ENCODE data around the gene RTKN2.

Gene RTKN2

DNA sequence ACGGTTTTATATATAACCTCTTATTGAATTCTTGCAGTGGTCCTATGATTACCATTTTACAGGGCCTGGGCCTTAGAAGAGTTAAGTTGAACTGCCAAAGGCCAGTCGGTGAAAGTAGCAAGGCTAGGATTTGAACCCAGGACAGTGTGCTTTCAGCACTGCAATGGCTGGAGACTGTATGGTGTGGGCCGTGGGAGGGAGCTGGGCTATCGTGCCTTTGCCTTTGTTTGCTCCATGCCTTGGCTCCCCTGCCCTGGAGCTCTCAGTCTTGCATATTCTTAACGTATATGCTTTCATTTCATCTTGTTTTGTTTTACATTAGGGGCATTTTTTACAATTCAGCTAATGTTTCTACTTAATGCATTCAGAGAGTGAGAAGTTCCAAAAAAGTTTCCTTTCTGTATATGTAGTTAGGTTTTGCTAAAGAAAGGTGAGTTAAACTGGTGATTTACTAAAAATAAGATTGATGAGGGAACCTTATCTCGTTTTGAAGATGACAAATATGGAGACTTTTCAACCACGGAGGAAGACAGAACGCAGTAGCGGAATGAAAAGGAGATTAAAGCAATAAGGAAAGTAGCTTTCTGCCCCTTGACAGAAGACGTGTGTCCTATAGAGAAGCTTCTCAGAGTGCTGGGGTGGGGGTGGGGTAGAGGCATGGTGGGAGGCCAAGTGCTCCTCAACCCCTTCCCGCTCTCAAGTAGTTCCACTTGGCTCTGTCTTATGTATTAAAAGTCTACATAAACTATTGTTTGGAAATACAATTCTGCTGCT, 82.5 kb downstream of the RTKN2 start:
- no peak for TF ChIP-seq CTCF (IDR thresholded peaks at IDR 0.05; ENCODE audit: low read depth, low read length, missing control alignments)
- no peak overlapping the region for H3K4me3 ChIP-seq (ENCODE audit: low read depth, low read length)
- no peak for DNase-seq
- no peaks in the 10 kb centered on the region for H3K36me3 ChIP-seq (replicated peaks)
- no peaks in the 10 kb centered on the region for H3K27me3 ChIP-seq (replicated peaks)
- H3K27ac ChIP-seq = no peak overlapping the region
- in situ Hi-C loops (cut with HindIII; ENCODE audit: low pct_ligation_motif_present, low sequenced_read_pairs) = no loop called here

- no peaks in the 10 kb centered on the region for H3K27me3 ChIP-seq (replicated peaks)
- no peak for TF ChIP-seq CTCF (IDR thresholded peaks at IDR 0.05; ENCODE audit: low read depth, low read length, missing control alignments)
- H3K36me3 ChIP-seq (replicated peaks) = no peaks in the 10 kb centered on the region
- in situ Hi-C loops (cut with HindIII; ENCODE audit: low pct_ligation_motif_present, low sequenced_read_pairs) = no loop called here
- no peak overlapping the region for H3K4me3 ChIP-seq (ENCODE audit: low read depth, low read length)
- H3K27ac ChIP-seq = no peak overlapping the region
- DNase-seq = no peak
Observed at GRCh38 chr10:62183857-62184795, 84.5 kb downstream of the RTKN2 start.

DNA sequence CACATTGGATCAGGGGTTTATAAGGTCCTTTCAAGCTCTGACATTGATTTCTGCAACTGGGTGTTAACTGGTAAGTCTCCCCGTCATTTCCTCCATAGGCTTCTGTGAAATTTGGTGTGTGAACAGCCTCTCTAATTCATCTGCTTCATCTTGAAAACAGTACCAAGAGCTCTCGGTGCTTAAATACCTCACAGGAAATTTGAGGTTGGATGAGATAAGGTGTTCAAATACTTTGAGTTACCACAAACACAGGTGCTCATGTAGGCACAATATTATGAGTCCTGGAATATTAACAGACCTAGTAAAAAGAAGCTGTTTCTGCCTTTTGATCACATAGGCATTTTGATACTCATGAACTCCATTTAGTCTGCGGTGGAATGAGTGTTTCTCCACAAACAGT, 85.2 kb downstream of the RTKN2 start:
- no peak for TF ChIP-seq CTCF (IDR thresholded peaks at IDR 0.05; ENCODE audit: low read depth, low read length, missing control alignments)
- Histone ChIP-seq H3K27me3 (replicated peaks) (no peaks in the 10 kb centered on the region), H3K27ac (no peak overlapping the region), H3K36me3 (replicated peaks) (no peaks in the 10 kb centered on the region), H3K4me3 (ENCODE audit: low read depth, low read length) (no peak overlapping the region)
- DNase-seq = no peak
- in situ Hi-C loops (cut with HindIII; ENCODE audit: low pct_ligation_motif_present, low sequenced_read_pairs) = no loop called here

DNA sequence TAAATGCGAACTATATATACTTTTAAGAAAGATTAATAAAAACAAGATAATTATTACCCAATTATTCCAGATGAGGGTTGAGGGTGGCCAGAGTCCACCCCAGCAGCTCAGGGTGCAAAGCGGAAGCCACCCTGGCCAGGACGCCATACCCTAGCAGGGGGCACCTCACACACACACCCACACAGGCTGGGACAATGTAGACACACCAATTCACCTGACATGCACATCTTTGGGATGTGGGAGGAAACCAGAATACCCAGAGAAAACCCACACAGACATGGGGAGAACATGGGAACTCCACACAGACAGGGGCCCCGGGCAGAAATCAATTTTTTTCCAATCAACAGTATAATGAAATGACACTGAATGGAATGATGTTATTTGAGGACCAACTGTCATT, 86.0 kb downstream of the RTKN2 start:
- no peaks in the 10 kb centered on the region for H3K27me3 ChIP-seq (replicated peaks)
- H3K27ac ChIP-seq = no peak overlapping the region
- in situ Hi-C loops (cut with HindIII; ENCODE audit: low pct_ligation_motif_present, low sequenced_read_pairs) = no loop called here
- H3K36me3 ChIP-seq (replicated peaks) = no peaks in the 10 kb centered on the region
- no peak for TF ChIP-seq CTCF (IDR thresholded peaks at IDR 0.05; ENCODE audit: low read depth, low read length, missing control alignments)
- no peak overlapping the region for H3K4me3 ChIP-seq (ENCODE audit: low read depth, low read length)
- DNase-seq = no peak

DNA sequence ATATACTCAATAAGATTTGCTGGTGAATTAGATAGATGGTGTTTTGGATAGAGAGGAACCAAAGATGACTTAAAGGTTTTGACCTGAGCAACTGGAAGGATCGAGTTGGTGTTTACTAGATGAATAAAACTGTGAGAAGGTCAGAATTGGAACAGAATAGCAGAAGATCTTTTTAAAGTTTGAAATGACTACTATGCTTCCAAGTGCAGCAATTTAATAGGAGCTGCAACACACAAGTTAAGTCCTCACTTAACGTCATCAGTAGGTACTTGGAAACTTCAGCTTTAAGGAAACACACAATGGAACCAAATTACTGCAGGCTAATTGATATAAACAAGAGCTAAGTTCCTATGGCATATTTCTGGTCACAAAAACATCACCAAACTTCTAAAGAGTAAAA, 86.5 kb downstream of the RTKN2 start:
- no peak for TF ChIP-seq CTCF (IDR thresholded peaks at IDR 0.05; ENCODE audit: low read depth, low read length, missing control alignments)
- H3K27ac ChIP-seq = no peak overlapping the region
- in situ Hi-C loops (cut with HindIII; ENCODE audit: low pct_ligation_motif_present, low sequenced_read_pairs) = no loop called here
- no peak for DNase-seq
- H3K36me3 ChIP-seq (replicated peaks) = no peaks in the 10 kb centered on the region
- H3K4me3 ChIP-seq (ENCODE audit: low read depth, low read length) = no peak overlapping the region
- no peaks in the 10 kb centered on the region for H3K27me3 ChIP-seq (replicated peaks)

All from brain microvascular endothelial cell (primary cell).